Activated CD4-positive, CD25-positive, alpha-beta regulatory T cell treated with anti-CD3 and anti-CD28 coated beads, Interleukin-2, amount 50 U/mL, for 16 hours (primary cell): ENCODE measurements around the gene OR51Q1.

Experiments
- DNase-seq: peaks from one replicate; pipeline ENCODE4 v3.0.0-alpha.2; 2020; ENCODE audit warnings: low read depth, low spot score

Gene OR51Q1

GRCh38 chr11:5421811-5422210, at the start of gene OR51Q1:
Gene OR51Q1, plus strand, starts transcription at chr11:5422111. Its CDS starts 90 bp downstream, at chr11:5422201.
- DNase-seq = no peak

- no peak for DNase-seq
Measured at GRCh38 chr11:5380740-5381342, 41.1 kb upstream of the OR51Q1 start.

- no peak for DNase-seq
Measured at GRCh38 chr11:5383576-5383975, 38.3 kb upstream of the OR51Q1 start, which contains the start of gene OR51M1. Gene OR51M1, plus strand, starts transcription at chr11:5383812. Its CDS starts 5,587 bp downstream, at chr11:5389399.

GRCh38 chr11:5384335-5384734, 37.6 kb upstream of the OR51Q1 start:
- DNase-seq = no peak

- DNase-seq = no peak
Measured at GRCh38 chr11:5390210-5390609, 31.7 kb upstream of the OR51Q1 start.

GRCh38 chr11:5394091-5394490, 27.8 kb upstream of the OR51Q1 start:
- DNase-seq = no peak

- no peak for DNase-seq
Measured at GRCh38 chr11:5398936-5399335, 23.0 kb upstream of the OR51Q1 start.

GRCh38 chr11:5405173-5405572, 16.7 kb upstream of the OR51Q1 start:
- no peak for DNase-seq

GRCh38 chr11:5420993-5421392, 918 bp upstream of the OR51Q1 start:
- no peak for DNase-seq

- DNase-seq = no peak
Measured at GRCh38 chr11:5423131-5423530, 1.2 kb downstream of the OR51Q1 start.

- DNase-seq = no peak
Measured at GRCh38 chr11:5441414-5441813, 19.5 kb downstream of the OR51Q1 start, which contains the start of gene OR51I1. Gene OR51I1, minus strand, starts transcription at chr11:5441514. Its CDS starts 0 bp downstream, at chr11:5441514.

- no peak for DNase-seq
Measured at GRCh38 chr11:5443835-5444393, 22.0 kb downstream of the OR51Q1 start.

GRCh38 chr11:5449023-5449422, 27.1 kb downstream of the OR51Q1 start, which contains the start of gene OR51I2:
Gene OR51I2, plus strand, starts transcription at chr11:5449323. Its CDS starts 4,166 bp downstream, at chr11:5453489.
- no peak for DNase-seq

GRCh38 chr11:5449432-5449831, 27.5 kb downstream of the OR51Q1 start:
- no peak for DNase-seq

- DNase-seq = no peak
Measured at GRCh38 chr11:5460983-5461621, 39.2 kb downstream of the OR51Q1 start.

GRCh38 chr11:5467527-5467926, 45.6 kb downstream of the OR51Q1 start:
- no peak for DNase-seq
